ENCODE data around the gene EGFR.
"Not testable (repeated sequence)": the region's sequence is repeated elsewhere in the genome, so short reads cannot be mapped to it uniquely, and the experiment has no call there.

DNA sequence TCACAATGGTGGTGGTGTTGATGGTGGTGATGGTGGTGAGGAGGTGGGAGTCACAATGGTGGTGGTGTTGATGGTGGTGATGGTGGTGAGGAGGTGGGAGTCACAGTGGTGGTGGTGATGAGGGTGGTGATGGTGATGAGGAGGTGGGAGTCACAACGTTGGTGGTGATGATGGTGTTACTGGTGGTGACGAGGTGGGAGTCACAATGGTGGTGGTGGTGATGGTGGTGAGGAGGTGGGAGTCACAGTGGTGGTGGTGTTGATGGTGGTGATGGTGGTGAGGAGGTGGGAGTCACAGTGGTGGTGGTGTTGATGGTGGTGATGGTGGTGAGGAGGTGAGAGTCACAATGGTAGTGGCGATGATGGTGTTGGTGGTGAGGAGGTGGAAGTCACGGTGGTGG lies 148.5 kb downstream of the EGFR start:
- TF ChIP-seq, protein P1, sequence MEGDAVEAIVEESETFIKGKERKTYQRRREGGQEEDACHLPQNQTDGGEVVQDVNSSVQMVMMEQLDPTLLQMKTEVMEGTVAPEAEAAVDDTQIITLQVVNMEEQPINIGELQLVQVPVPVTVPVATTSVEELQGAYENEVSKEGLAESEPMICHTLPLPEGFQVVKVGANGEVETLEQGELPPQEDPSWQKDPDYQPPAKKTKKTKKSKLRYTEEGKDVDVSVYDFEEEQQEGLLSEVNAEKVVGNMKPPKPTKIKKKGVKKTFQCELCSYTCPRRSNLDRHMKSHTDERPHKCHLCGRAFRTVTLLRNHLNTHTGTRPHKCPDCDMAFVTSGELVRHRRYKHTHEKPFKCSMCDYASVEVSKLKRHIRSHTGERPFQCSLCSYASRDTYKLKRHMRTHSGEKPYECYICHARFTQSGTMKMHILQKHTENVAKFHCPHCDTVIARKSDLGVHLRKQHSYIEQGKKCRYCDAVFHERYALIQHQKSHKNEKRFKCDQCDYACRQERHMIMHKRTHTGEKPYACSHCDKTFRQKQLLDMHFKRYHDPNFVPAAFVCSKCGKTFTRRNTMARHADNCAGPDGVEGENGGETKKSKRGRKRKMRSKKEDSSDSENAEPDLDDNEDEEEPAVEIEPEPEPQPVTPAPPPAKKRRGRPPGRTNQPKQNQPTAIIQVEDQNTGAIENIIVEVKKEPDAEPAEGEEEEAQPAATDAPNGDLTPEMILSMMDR (conservative IDR thresholded peaks at IDR 0.05; ENCODE audit: low read depth, low read length) = not testable (repeated sequence)
- TF ChIP-seq EZH2 (IDR thresholded peaks at IDR 0.05; ENCODE audit: low read length, unreplicated experiment) = not testable (repeated sequence)
